B cell (primary cell): ENCODE measurements around the gene CCDC170. TPM values are rescaled to one million over a fixed set of nuclear protein-coding genes. Genes with fewer than 3 reads are reported as not detected.

Experiments
- ATAC-seq: fragments of 200-7000 bp; cut with Tn5 transposase; one replicate; pipeline ENCODE4 v1.10.0; 2021; ENCODE audit warnings: low read depth, mild to moderate bottlenecking, moderate number of reproducible peaks, moderate library complexity
- CTCF ChIA-PET: fragments of 350-600 bp; sonication (Branson Sonifier 250); formaldehyde crosslinking; loops from one replicate; lab custom pipeline; 2021; ENCODE audit warnings: antibody characterized with exemption, inconsistent platforms; lab: Charles Lee
- POLR2A ChIA-PET: fragments of 350-600 bp; sonication (Branson Sonifier 250); formaldehyde crosslinking; loops from one replicate; lab custom pipeline; 2021; ENCODE audit warnings: antibody characterized with exemption; lab: Charles Lee
- DNase-seq: peaks from one replicate; pipeline ENCODE4 v3.0.0; 2013
- H2AFZ ChIP-seq: 2 replicates; pipeline ENCODE4 v1.6.1; 2012; ENCODE audit warnings: mild to moderate bottlenecking, low read depth, low read length; ENCODE audit not compliant: insufficient read depth, poor library complexity, severe bottlenecking
- H3K27ac ChIP-seq, 2 donors: 1 replicate in 1 of 2; 2 replicates in 1 of 2; pipeline ENCODE4 v1.5.1; 2012 to 2013; ENCODE audit warnings: low read length in 2 of 2, mild to moderate bottlenecking in 2 of 2, moderate library complexity in 1 of 2
- H3K27me3 ChIP-seq, 4 experiments: fragments of 200-600 bp in 1 of 4; sonication (generic) in 1 of 4; replicated peaks in 1 of 4; 1 replicate in 2 of 4; 2 replicates in 2 of 4; pipeline versions ENCODE4 v1.6.1 to v1.7.0; 2013 to 2016; ENCODE audit warnings: low read length in 3 of 4, mild to moderate bottlenecking in 2 of 4, mixed read lengths in 1 of 4, moderate library complexity in 1 of 4; ENCODE audit not compliant: insufficient read depth in 4 of 4, control insufficient read depth in 3 of 4; ENCODE audit errors: control extremely low read depth in 1 of 4
- H3K36me3 ChIP-seq, 2 experiments: replicated peaks in 1 of 2; 1 replicate in 1 of 2; 2 replicates in 1 of 2; pipeline versions ENCODE4 v1.6.1 to v1.7.1; 2013; ENCODE audit warnings: low read length in 1 of 2; ENCODE audit not compliant: insufficient read depth in 2 of 2, control insufficient read depth in 1 of 2; ENCODE audit errors: control extremely low read depth in 1 of 2, extremely low read depth in 1 of 2
- H3K4me1 ChIP-seq, 2 donors: fragments of 200-600 bp in 1 of 2; sonication (generic) in 1 of 2; 1 replicate in 1 of 2; 2 replicates in 1 of 2; pipeline versions ENCODE4 v1.5.1 to v1.6.1; 2013 to 2017; ENCODE audit warnings: low read length in 2 of 2; ENCODE audit not compliant: control insufficient read depth in 2 of 2, insufficient read depth in 2 of 2
- H3K4me2 ChIP-seq: replicated peaks from 2 replicates; pipeline ENCODE3; 2012; ENCODE audit warnings: mild to moderate bottlenecking, low read depth, low read length; ENCODE audit not compliant: poor library complexity, severe bottlenecking
- H3K4me3 ChIP-seq, 5 experiments: fragments of 200-600 bp in 1 of 5; sonication (generic) in 1 of 5; 1 replicate in 3 of 5; 2 replicates in 2 of 5; pipeline versions ENCODE4 v1.5.1 to v1.7.0; 2011 to 2016; ENCODE audit warnings: low read length in 4 of 5, mild to moderate bottlenecking in 4 of 5, low read depth in 2 of 5, control low read depth in 1 of 5, moderate library complexity in 1 of 5; ENCODE audit not compliant: insufficient read depth in 1 of 5; ENCODE audit errors: control extremely low read depth in 1 of 5, extremely low read depth in 1 of 5
- H3K79me2 ChIP-seq: fragments of 200-600 bp; sonication (generic); one replicate; pipeline ENCODE4 v1.6.0; 2016; ENCODE audit warnings: low read length; ENCODE audit not compliant: control insufficient read depth, insufficient read depth
- H3K9ac ChIP-seq: fragments of 200-600 bp; sonication (generic); 2 replicates; pipeline ENCODE4 v1.6.1; 2017; ENCODE audit warnings: mild to moderate bottlenecking, low read length, moderate library complexity
- H3K9me3 ChIP-seq, 3 donors: one replicate each; pipeline versions ENCODE4 v1.6.1 to v1.7.1; 2013; ENCODE audit warnings: low read length in 2 of 3; ENCODE audit not compliant: control insufficient read depth in 2 of 3, insufficient read depth in 1 of 3; ENCODE audit errors: control extremely low read depth in 1 of 3
- H4K20me1 ChIP-seq: 2 replicates; pipeline ENCODE4 v1.6.0; 2012; ENCODE audit warnings: mild to moderate bottlenecking, low read length; ENCODE audit not compliant: insufficient read depth, control insufficient read depth, poor library complexity, severe bottlenecking
- H3K27ac Mint-ChIP-seq: one replicate; pipeline ENCODE4 v1.8.0; 2021; ENCODE audit warnings: mixed read lengths
- H3K27me3 Mint-ChIP-seq: one replicate; pipeline ENCODE4 v1.8.0; 2021; ENCODE audit warnings: mixed read lengths
- H3K4me1 Mint-ChIP-seq: one replicate; pipeline ENCODE4 v1.8.0; 2021; ENCODE audit warnings: mixed read lengths
- H3K4me3 Mint-ChIP-seq: one replicate; pipeline ENCODE4 v1.8.0; 2021; ENCODE audit warnings: mixed read lengths
- H3K9me3 Mint-ChIP-seq: one replicate; pipeline ENCODE4 v1.8.0; 2022; ENCODE audit warnings: mixed read lengths; ENCODE audit not compliant: insufficient read depth
- CTCF ChIP-seq: fragments of 200-600 bp; IDR thresholded peaks from one replicate; pipeline ENCODE4 v1.8.0; 2022; ENCODE audit warnings: antibody characterized with exemption, mild to moderate bottlenecking
- EZH2 ChIP-seq: IDR thresholded peaks from 2 replicates; pipeline ENCODE4 v1.6.1; 2012; ENCODE audit warnings: borderline replicate concordance, low read depth, mild to moderate bottlenecking, moderate library complexity, low read length; ENCODE audit not compliant: insufficient read depth, poor library complexity, severe bottlenecking
- WGBS: methylation state at CpG from one replicate; pipeline ENCODE4 v1.1.5; 2013; ENCODE audit warnings: missing lambda C conversion rate; ENCODE audit not compliant: insufficient coverage; 5-methylcytosine and 5-hydroxymethylcytosine counted together
- intact Hi-C: fragments of 100-400 bp; cut with micrococcal nuclease; formaldehyde crosslinking; loops from one replicate; pipeline ENCODE4 v1.10.0; 2022
- polyA plus RNA-seq: library from polyadenylated mRNA; depleted of rRNA; stranded (reverse); fragments of >200 nt; gene quantifications from 2 replicates; pipeline ENCODE4 v1.2.3, GENCODE V29; 2012
- total RNA-seq, 2 donors: library from RNA; stranded (reverse); fragments of 120-200 nt in 1 of 2; gene quantifications; 1 replicate in 1 of 2; 2 replicates in 1 of 2; pipeline versions ENCODE4 v1.2.3 to v1.2.4, GENCODE V29; 2013 to 2022

CCDC170 gene
- total and polyA plus RNA-seq, 2 donors (not counting 1 experiment from before 2014, with no cell fraction given) = 0.01 TPM; not detected in 1

- Mint-ChIP-seq H3K9me3 (peaks cover 5% of the 10 kb centered on the region), H3K27me3 (peaks cover 12% of the 10 kb centered on the region), H3K27ac (no peak overlapping the region), H3K4me1 (no peaks in the 10 kb centered on the region), H3K4me3 (no peak overlapping the region)
- Histone ChIP-seq H3K9ac (no peak overlapping the region), H3K36me3 (no peaks in the 10 kb centered on the region), H3K9me3 (peaks cover 0 to 4% (median 0%) of the 10 kb centered on the region in 3 donors), H3K4me1 (no peaks in the 10 kb centered on the region), H2AFZ (no peak overlapping the region), H4K20me1 (no peaks in the 10 kb centered on the region), H3K27ac (no peak overlapping the region), H3K4me2 (no peak overlapping the region), H3K27me3 (no peaks in the 10 kb centered on the region), H3K4me3 (no peak overlapping the region), H3K79me2 (no peaks in the 10 kb centered on the region)
- ATAC-seq (no peak), DNase-seq (no peak)
- TF ChIP-seq EZH2 (no peak), CTCF (no peak)
- intact Hi-C loops = no loop called here
- ChIA-PET CTCF (no interaction called here), POLR2A (no interaction called here)
- WGBS = no CpG with 5 or more reads among the region's 1 CpG
These were observed 56.0 kb downstream of the CCDC170 start for GRCh38 chr6:151549790-151550189.

GRCh38 chr6:151550618-151551017 lies 56.8 kb downstream of the CCDC170 start:
- no peak overlapping the region for H2AFZ ChIP-seq
- CTCF ChIA-PET = no interaction called here

More at GRCh38 chr6:151550618-151551017, 56.8 kb downstream of the CCDC170 start:
- TF ChIP-seq EZH2 = no peak
- TF ChIP-seq CTCF = no peak
- no peaks in the 10 kb centered on the region for H3K27me3 ChIP-seq
- H3K9ac ChIP-seq = no peak overlapping the region
- 100% methylated on average over 1 of the region's 3 CpGs for WGBS
- POLR2A ChIA-PET = no interaction called here
- H3K36me3 ChIP-seq = no peaks in the 10 kb centered on the region
- no peaks in the 10 kb centered on the region for H3K4me1 ChIP-seq
- DNase-seq = no peak
- Mint-ChIP-seq H3K4me1 (no peaks in the 10 kb centered on the region), H3K27ac (no peak overlapping the region), H3K27me3 (peaks cover 12% of the 10 kb centered on the region), H3K4me3 (no peak overlapping the region), H3K9me3 (peaks cover 5% of the 10 kb centered on the region)
- no peak overlapping the region for H3K4me3 ChIP-seq
- intact Hi-C loops = no loop called here
- no peaks in the 10 kb centered on the region for H4K20me1 ChIP-seq
- no peak overlapping the region for H3K4me2 ChIP-seq
- no peak overlapping the region for H3K27ac ChIP-seq
- peaks cover 0 to 4% (median 0%) of the 10 kb centered on the region in 3 donors for H3K9me3 ChIP-seq
- H3K79me2 ChIP-seq = no peaks in the 10 kb centered on the region
- no peak for ATAC-seq
